Amygdala (tissue), 56 donors: Measurements from ENCODE around the gene SLC25A30.
"Not testable (repeated sequence)": the region's sequence is repeated elsewhere in the genome, so short reads cannot be mapped to it uniquely, and the experiment has no call there.

ENCODE experiments used
- DNase-seq, 56 donors: peaks; one replicate each; lab custom pipeline; 2025; lab: John Stamatoyannopoulos, UW

SLC25A30 gene

DNA sequence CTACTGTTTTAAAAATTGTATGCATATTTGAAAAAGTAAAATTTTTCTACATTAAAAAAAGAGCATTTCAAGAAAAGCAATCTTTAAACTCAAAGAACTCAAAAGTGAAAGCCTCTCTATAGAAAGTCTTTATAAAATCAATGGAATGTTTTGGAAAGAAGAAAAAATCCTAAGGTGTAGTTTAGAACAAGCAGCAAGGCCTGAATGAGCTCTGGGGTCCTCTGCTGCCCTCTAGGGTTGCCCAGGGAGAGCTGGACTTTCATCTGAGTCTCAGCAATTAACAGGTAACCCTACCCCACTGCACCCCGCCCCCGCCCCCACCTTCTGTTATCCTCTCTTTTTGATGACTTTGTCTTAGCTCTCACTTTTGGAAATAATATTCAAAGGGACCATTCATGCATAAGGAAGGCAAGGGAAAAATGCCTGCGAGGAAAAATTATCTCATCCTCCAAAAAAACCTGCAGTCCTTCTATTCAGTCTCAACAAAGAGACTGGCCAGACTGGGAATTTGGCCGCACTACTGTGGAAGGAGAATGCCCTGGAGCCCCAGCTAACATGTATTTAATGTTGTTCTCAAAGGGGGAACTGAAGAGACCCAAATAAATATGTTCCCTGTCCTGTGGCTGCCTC lies 24.1 kb downstream of the SLC25A30 start:
- DNase-seq: peak in 24 of 56 donors; percentile 3 to 64 (median 20)

DNA sequence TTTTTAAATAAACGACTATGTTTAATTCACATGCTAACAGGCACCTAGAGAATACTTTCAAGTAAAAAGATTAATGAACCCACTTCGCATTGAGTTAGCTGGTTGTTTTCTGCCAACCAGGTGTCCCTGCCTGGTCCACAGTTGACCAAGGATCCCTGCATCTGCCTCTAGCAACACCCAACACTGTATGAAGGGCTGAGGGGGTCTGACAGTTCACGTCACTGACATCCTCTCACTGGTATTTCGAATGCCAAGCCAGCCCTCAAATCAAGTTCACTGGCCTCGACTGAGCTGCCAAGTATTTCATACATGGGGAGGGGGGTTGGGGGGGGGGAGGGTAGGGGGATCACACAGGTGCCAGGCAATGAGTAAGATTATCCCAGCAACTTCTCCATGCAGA lies 25.4 kb downstream of the SLC25A30 start:
- no peak for DNase-seq

DNA sequence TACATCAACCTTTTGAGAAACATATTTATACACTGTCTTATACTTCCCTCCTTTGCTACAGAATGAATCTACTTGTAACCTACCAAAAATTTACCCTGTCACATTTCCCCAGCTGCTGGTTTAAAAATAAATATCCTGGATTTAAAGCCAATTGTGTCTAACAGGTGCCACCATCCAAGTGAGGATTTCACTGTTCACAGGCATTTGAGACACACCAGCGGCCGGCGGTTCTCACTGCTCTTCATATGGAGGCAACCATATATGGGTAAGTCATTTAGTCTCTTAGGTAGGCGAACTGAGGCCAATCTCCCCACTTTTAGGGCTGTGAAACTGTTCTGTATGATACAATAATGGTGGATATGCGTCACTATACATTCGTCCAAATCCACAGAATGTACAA lies 26.2 kb downstream of the SLC25A30 start:
- no peak for DNase-seq

DNA sequence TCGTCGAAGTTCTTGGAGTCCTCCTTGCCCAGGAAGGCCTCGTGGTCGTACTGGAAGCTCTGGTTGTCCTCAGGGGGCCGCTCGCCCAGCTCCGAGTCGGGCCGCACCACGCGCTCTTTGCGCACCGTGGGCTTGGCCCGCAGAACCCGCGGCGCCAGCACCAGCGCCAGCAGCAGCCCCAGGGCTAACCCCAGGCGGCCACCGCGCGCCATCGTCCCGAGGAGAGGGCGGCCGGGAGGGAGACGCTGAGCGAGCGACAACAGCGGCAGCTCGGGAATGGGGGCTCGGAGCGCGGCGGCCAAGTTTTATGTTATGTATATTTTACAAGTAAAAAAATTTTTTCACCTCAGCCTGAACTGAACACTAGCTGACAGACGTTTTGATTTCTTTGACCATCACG lies 27.0 kb downstream of the SLC25A30 start:
- DNase-seq: not testable (repeated sequence)

DNA sequence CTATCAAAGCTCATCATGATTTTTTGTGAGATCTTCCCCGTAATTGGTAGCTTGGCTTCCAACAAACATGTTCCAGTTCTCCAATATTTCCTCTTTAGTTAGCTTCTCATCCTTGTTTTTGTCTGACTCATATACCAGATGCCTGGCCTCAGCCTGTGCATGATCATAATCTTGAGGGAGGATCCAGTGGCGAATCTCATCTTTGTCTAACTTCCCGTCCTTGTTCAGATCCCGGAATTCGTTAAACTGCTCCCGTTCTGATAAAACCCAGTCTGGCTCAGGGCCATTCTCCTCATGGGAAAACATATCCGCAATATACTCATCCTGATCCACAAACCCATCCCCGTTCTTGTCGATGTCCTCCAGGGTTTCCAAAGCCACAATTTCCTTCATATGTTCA lies 27.8 kb downstream of the SLC25A30 start:
- DNase-seq: not testable (repeated sequence)

DNA sequence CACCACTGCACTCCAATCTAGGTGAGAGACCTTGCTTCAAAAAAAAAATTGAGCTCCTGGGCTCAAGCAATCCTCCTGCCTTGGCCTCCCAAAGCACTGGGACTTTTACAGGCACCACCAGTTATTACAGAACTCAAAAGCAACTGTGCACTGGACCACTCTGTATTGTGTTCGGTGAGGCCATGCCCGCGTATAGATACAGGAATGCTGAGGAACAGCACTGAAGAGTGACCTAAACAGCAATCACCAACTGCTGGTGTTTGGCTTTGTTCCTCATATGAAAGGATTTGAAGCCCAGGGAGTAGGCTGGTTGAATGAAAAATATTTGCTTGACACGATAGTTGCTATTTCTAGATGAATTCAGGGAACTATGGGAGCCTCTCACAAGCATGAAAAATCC lies 29.5 kb downstream of the SLC25A30 start:
- no peak for DNase-seq

DNA sequence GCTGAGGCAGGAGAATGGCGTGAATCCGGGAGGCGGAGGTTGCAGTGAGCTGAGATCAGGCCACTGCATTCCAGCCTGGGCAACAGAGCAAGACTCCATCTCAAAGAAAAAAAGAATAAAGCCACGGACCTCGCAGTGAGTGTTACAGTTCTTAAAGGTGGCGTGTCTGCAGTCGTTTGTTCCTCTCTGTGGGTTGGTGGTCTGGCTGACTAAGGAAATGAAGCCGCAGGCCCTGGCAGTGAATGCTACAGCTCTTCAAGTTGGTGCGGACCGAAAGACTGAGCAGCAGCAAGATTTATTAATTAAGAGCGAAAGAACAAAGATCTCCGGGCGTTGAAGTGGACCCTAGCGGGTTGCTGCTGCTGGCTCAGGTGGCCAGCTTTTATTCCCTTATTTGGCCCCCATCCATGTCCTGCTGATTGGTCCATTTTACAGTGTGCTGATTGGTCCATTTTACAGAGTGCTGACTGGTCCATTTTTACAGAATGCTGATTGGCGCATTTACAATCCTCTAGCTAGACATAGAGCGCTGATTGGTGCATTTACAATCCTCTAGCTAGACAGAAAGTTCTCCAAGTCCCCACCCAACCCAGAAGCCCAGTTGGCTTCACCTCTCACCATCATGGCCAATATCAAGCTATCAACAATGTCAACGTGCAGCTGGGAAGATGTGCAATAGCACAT lies 31.1 kb downstream of the SLC25A30 start:
- not testable (repeated sequence) for DNase-seq

DNA sequence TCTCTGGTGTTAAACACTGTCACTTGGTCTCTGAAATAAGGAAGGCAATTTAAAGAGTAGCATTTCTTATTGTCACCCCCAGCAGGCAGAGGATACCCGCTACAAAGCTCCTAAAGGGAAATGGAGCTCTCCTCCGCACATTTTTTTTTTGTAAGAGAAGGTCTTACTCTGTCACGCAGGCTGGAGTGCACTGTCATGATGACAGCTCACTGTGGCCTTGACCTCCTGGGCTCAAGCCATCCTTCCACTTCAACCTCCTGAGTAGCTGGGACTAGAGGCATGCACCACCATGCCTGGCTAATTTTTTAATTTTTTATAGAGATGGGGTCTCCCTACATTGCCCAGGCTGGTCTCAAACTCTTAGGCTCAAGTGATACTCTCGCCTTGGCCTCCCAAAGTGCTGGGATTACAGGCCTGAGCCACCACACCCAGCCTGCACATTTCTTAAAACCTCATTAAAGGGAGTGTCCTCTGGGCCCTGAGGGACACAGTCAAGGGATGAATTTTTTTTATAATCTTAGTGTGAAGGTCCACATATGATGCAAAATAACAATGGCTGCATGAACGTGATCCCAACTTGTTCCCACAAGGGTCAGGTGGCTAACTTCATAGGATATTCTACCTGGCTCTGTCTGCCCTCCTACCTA lies 32.1 kb downstream of the SLC25A30 start:
- DNase-seq: no peak

DNA sequence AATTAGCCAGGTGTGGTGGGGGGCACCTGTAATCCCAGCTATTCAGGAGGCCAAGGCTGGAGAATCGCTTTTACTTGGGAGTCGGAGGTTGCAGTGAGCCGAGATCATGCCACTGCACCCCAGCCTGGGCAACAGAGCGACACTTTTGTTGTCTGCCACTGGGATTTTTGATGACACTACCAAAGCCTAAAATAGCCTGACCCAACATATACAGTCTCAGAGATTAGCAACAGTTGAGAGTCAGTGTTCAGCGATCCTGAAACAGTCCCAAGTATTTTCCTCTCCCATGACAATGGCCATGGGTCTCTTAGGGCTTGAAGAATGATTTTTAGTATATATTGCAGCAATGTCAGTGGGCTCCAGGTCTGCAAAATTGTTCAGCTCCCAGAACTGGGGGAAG lies 32.9 kb downstream of the SLC25A30 start:
- no peak for DNase-seq

DNA sequence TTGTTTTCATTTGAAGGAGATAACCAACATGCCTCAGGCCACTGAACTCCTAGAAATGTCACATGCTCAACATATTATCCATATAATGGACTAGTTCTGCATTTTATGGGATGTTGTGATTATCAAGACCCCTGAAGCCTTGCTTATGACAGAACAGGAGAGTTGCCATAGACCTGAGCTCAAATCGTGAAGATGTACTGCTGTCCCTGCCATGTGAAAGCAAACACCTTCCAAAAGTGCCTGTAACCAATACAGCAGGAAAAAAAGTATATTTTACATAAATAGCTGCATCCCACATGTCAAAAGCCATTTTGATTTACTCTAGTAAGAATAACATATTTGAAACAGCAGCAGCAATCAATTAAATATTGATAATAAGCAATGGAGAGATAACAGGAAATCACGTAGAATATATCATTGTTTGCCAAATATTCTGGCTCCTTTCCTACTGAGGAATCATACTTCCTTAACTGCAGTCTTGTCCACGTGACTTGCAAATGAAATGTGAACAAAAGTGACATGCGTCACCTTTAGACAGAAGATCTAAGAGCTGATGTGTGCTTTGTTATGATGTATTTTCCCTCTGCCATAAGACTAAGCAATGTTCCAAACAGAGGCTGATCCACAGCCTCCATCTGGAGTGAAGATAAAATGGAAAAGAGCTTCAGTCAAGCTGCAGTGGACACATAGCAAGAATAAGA lies 33.5 kb downstream of the SLC25A30 start:
- no peak for DNase-seq

DNA sequence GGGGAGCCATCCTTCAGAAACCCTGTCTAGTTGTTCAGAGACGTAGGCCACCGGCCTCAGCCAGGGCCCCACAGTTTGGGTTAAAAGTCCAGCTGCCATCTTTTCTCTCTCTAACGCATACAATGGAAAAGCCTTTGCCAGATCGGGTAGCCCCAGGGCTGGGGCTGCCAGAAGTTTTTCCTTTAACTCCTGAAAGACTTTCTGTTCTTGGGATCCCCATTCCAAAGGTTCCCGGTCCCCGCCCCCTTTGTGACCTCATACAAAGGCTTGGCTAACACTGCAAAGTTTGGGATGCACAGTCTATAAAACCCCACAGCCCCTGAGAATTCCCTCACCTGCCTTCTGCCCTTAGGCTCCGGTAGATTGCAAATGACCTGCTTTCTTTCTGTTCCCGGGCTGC lies 35.4 kb downstream of the SLC25A30 start:
- not testable (repeated sequence) for DNase-seq

DNA sequence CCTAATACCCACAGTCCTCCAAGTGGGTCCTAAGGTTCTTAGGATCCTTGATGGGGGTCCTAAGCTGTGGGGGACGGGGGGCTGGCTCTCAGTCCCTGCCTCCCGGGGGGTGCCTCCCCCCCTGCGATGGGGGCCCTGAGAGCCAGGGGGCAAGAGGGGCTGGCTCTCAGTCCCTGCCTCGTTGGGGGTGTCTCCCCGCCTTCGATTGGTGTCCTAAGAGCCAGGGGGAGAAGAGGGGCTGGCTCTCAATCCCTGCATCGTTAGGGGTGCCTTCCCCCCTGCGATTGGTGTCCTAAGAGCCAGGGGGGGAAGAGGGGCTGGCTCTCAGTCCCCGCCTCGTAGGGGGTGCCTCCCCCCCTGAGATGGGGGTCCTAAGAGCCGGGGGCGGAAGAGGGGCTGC lies 37.0 kb downstream of the SLC25A30 start:
- DNase-seq: no peak

DNA sequence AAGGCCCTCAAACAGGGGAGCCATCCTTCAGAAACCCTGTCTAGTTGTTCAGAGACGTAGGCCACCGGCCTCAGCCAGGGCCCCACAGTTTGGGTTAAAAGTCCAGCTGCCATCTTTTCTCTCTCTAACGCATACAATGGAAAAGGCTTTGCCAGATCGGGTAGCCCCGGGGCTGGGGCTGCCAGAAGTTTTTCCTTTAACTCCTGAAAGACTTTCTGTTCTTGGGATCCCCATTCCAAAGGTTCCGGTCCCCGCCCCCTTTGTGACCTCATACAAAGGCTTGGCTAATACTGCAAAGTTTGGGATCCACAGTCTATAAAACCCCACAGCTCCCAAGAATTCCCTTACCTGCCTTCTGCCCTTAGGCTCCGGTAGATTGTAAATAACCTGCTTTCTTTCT lies 37.5 kb downstream of the SLC25A30 start:
- DNase-seq: not testable (repeated sequence)

DNA sequence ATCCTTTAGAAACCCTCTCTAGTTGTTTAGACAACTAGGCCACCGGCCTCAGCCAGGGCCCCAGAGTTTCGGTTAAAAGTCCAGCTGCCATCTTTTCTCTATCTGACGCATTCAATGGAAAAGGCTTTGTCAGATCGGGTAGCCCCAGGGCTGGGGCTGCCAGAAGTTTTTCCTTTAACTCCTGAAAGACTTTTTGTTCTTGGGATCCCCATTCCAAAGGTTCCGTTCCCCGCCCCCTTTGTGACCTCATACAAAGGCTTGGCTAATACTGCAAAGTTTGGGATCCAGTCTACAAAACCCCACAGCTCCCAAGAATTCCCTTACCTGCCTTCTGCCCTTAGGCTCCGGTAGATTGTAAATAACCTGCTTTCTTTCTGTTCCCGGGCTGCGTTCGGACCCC lies 38.7 kb downstream of the SLC25A30 start:
- DNase-seq: not testable (repeated sequence)

DNA sequence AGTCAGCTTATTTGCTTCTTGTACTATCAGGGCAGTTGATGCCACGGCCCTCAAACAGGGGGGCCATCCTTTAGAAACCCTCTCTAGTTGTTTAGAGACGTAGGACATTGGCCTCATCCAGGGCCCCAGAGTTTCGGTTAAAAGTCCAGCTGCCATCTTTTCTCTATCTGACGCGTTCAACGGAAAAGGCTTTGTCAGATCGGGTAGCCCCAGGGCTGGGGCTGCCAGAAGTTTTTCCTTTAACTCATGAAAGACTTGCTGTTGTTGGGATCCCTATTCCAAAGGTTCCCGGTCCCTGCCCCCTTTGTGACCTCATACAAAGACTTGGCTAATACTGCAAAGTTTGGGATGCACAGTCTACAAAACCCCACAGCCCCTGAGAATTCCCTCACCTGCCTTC lies 39.4 kb downstream of the SLC25A30 start:
- DNase-seq: not testable (repeated sequence)

DNA sequence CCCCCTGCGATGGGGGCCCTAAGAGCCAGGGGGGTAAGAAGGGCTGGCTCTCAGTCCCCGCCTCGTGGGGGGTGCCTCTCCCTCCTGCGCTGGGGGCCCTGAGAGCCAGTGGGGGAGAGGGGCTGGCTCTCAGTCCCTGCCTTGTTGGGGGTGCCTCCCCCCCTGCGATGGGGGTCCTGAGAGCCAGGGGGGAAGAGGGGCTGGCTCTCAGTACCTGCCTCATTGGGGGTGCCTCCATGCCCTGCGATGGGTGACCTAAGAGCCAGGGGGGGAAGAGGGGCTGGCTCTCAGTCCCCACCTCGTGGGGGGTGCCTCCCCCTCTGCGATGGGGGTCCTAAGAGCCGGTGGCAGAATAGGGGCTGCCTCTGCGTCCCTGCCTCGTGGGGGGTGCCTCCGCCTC lies 40.9 kb downstream of the SLC25A30 start:
- DNase-seq: not testable (repeated sequence)

DNA sequence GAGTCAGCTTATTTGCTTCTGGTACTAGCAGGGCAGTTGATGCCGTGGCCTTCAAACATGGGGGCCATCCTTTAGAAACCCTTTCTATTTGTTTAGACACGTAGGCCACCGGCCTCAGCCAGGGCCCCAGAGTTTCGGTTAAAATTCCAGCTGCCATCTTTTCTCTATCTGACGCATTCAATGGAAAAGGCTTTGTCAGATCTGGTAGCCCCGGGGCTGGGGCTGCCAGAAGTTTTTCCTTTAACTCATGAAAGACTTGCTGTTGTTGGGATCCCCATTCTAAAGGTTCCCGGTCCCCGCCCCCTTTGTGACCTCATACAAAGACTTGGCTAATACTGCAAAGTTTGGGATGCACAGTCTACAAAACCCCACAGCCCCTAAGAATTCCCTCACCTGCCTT lies 41.5 kb downstream of the SLC25A30 start:
- DNase-seq: peak in 1 of 56 donors; percentile 18

DNA sequence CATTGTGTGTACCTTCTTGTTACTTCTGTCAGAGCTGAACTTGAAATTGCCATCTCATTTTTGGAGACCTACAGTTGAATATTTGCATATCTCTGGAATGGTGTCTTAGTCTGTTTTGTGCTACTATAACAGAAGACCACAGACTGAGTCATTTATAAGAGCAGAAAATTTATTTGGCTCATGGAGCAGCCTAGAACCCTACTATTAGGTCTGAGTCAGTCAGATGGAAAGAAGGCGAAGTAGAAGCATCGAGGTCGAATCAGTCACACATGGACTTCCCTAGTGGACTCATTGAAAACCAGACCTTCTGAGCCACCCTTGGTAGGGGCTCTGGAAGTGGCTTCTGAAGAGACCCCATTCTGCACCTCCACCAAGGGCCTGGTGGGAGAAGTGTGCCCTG lies 43.3 kb downstream of the SLC25A30 start:
- DNase-seq: no peak

DNA sequence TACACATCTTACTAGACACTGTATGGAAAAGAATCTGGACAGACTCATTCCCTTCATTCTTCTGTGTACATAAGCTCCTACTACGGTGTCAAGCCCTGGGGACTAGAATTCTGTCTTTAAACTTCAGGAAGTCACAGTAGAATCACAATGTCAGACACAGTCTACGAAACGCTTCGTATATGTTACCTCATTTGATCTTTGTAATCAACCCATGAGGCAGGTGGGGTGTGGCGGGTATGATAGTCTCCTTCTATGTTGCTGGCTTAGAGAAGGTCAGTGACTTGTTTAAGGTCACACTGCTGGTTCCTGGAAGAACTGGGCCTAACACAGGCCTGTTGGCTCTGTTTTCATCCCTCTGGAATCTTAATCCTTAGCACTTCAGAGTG lies 45.0 kb downstream of the SLC25A30 start:
- no peak for DNase-seq

DNA sequence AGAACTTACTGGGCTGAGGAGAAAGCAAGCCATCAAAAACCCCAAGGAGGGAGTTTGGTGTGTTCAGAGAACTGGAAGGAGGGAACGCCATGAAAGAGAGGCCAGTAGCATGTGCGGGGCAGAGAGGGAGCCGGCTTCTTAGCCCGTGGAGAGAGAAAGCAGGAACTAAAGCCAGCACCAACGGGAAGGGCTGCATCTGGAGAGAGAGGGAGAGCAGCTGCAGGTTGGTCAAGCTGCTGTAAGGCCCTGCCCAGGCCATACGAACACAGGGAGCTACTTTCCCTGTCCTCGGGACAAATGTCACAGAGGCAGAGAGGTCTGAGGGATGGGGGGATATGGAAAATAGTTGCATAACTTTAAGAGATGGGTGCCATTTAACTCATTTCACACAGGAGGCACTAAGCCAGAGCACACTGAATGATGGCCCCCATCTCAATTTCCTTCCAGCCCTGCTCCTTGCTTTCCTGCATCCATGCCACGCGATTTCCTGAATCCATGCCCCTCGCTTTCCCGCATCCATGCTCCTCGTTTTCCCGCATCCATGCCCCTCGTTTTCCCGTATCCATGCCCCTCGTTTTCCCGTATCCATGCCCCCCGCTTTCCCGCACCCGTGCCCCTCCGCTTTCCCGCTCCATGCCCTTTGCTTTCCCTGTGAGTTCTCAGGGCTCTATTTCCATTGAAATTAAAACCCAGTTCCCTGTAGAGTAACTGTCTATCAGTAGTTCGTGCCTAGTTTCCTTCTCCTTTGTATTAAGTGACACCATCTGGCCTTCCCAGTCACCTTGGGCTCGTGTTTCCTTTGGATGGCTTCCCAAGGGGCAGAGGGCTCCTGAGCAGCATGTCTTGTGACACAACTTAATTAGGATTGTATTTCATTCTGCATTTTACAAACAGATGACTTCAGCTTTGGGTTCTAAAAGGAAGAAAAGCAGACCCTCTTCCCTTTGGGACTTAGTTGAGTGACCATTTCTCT lies 45.7 kb downstream of the SLC25A30 start:
- no peak for DNase-seq
